ENCODE data around the gene GPC3. TPM values are rescaled to one million over a fixed set of nuclear protein-coding genes. Genes with fewer than 3 reads are reported as not detected.
"Not testable (repeated sequence)": the region's sequence is repeated elsewhere in the genome, so short reads cannot be mapped to it uniquely, and the experiment has no call there.

The GPC3 gene
- total RNA-seq, 5 donors from 2014 or later (not counting 1 experiment from before 2014, with no cell fraction given), result 0.72 to 1.5 (median 1.1) TPM

DNA sequence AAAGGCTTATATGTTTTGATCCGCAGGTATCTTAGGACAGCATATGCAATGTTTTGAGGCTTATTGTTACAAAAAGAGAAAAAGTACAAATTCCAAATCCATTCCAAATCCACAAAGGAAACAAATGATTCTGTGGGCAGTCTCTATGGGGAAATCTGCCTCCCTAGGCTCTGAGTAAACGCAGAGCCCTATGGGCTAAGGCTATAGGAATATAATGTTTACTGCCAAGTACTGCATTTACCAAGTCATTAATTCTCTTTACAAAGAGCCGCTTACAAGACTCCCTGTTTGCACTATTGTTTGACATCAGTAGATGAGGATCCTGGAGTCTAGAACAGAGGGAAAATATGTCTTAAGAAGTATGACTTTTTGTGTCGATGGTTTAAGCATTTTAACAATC, 357.7 kb downstream of the GPC3 start:
- H3K27ac Mint-ChIP-seq, result no peak overlapping the region
- DNase-seq, result no peak
- no peak overlapping the region for H3K4me3 Mint-ChIP-seq
- H3K36me3 Mint-ChIP-seq, result no peaks in the 10 kb centered on the region
- Histone ChIP-seq H3K27ac (ENCODE audit: low read length) (no peak overlapping the region), H3K4me1 (ENCODE audit: control insufficient read depth in 1 of 2, extremely low read depth in 1 of 2, insufficient read depth in 2 of 2, low read length in 2 of 2) (no peaks in the 10 kb centered on the region), H3K4me3 (ENCODE audit: control insufficient read depth in 1 of 2, extremely low read depth in 1 of 2, low read length in 1 of 2) (no peak overlapping the region), H3K9me3 (no peaks in the 10 kb centered on the region), H3K27me3 (replicated peaks in 1 of 2; ENCODE audit: control insufficient read depth in 2 of 2, extremely low read depth in 1 of 2, insufficient read depth in 2 of 2, low read length in 1 of 2) (no peaks in the 10 kb centered on the region), H3K36me3 (ENCODE audit: control insufficient read depth in 2 of 2, extremely low read depth in 1 of 2, insufficient read depth in 1 of 2, low read length in 1 of 2) (no peaks in the 10 kb centered on the region)
- peaks cover 0 to 7% of the 10 kb centered on the region in 2 donors for H3K27me3 Mint-ChIP-seq
- peaks cover 0 to 4% (median 0%) of the 10 kb centered on the region in 3 donors for H3K9me3 Mint-ChIP-seq
- H3K4me1 Mint-ChIP-seq, result no peaks in the 10 kb centered on the region
- WGBS (ENCODE audit: insufficient coverage), result no CpG with 5 or more reads among the region's 4 CpGs
- ChIA-PET POLR2A (no interaction called here), CTCF (interaction anchor here in 1 of 2 donors (0.6 kb wide), 1 partner anchor 22 kb away, joined by 3 read pairs; no protein-coding TSS in a partner anchor)
- no peak for ATAC-seq (replicated peaks in 1 of 4)

DNA sequence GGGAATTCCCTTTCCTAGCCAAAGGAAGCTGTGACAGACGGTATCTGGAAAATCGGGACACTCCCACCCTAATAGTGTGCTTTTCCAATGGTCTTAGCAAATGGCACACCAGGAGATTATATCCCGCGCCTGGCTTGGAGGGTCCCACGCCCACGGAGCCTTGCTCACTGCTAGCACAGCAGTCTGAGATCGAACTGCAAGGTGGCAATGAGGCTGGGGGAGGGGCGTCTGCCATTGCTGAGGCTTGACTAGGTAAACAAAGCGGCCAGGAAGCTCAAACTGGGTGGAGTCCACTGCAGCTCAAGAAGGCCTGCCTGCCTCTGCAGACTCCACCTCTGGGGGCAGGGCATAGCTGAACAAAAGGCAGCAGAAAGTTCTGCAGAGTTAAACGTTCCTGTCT, 364.0 kb downstream of the GPC3 start:
- H3K9me3 Mint-ChIP-seq; CTCF ChIA-PET; H3K27me3 ChIP-seq (replicated peaks in 1 of 2; ENCODE audit: control insufficient read depth in 2 of 2, extremely low read depth in 1 of 2, insufficient read depth in 2 of 2, low read length in 1 of 2); H3K27ac Mint-ChIP-seq; H3K4me3 ChIP-seq (ENCODE audit: control insufficient read depth in 1 of 2, extremely low read depth in 1 of 2, low read length in 1 of 2); H3K4me3 Mint-ChIP-seq; H3K36me3 Mint-ChIP-seq; H3K4me1 Mint-ChIP-seq; H3K4me1 ChIP-seq (ENCODE audit: control insufficient read depth in 1 of 2, extremely low read depth in 1 of 2, insufficient read depth in 2 of 2, low read length in 2 of 2); POLR2A ChIA-PET; H3K27ac ChIP-seq (ENCODE audit: low read length); ATAC-seq (replicated peaks in 1 of 4); H3K9me3 ChIP-seq; DNase-seq; H3K36me3 ChIP-seq (ENCODE audit: control insufficient read depth in 2 of 2, extremely low read depth in 1 of 2, insufficient read depth in 1 of 2, low read length in 1 of 2): not testable (repeated sequence)
- no CpG with 5 or more reads among the region's 10 CpGs for WGBS (ENCODE audit: insufficient coverage)
- peaks cover 0 to 12% of the 10 kb centered on the region in 2 donors for H3K27me3 Mint-ChIP-seq

DNA sequence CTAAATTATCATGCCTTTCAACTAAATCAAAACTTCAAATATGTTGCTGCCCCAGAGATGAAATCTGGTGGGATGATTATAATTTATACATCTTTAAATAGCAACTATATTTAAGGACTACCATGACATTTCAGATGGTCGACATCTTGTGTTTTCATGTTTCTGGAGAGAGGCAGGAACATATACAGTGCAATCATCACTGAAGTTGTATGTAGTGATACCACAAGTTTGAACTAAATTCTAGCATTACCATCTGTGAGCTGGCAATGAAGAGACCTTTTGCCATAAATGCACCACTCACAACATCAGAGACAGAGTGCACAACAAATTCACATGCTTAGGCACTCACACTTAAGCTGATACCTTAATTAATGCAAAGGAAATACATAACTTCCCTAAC, 373.7 kb downstream of the GPC3 start:
- ChIA-PET POLR2A (no interaction called here), CTCF (no interaction called here)
- no peak overlapping the region for H3K27ac ChIP-seq (ENCODE audit: low read length)
- no peaks in the 10 kb centered on the region for H3K27me3 ChIP-seq (replicated peaks in 1 of 2; ENCODE audit: control insufficient read depth in 2 of 2, extremely low read depth in 1 of 2, insufficient read depth in 2 of 2, low read length in 1 of 2)
- Mint-ChIP-seq H3K27me3 (peaks cover 9 to 33% of the 10 kb centered on the region in 2 donors), H3K4me1 (no peaks in the 10 kb centered on the region), H3K27ac (no peak overlapping the region), H3K9me3 (peaks cover 6 to 12% (median 7%) of the 10 kb centered on the region in 3 donors), H3K36me3 (no peaks in the 10 kb centered on the region), H3K4me3 (no peak overlapping the region)
- no peaks in the 10 kb centered on the region for H3K4me1 ChIP-seq (ENCODE audit: control insufficient read depth in 1 of 2, extremely low read depth in 1 of 2, insufficient read depth in 2 of 2, low read length in 2 of 2)
- no CpG with 5 or more reads among the region's 1 CpG for WGBS (ENCODE audit: insufficient coverage)
- H3K36me3 ChIP-seq (ENCODE audit: control insufficient read depth in 2 of 2, extremely low read depth in 1 of 2, insufficient read depth in 1 of 2, low read length in 1 of 2), result no peaks in the 10 kb centered on the region
- no peak overlapping the region for H3K4me3 ChIP-seq (ENCODE audit: control insufficient read depth in 1 of 2, extremely low read depth in 1 of 2, low read length in 1 of 2)
- H3K9me3 ChIP-seq, result no peaks in the 10 kb centered on the region
- DNase-seq (no peak), ATAC-seq (replicated peaks in 1 of 4) (no peak)

DNA sequence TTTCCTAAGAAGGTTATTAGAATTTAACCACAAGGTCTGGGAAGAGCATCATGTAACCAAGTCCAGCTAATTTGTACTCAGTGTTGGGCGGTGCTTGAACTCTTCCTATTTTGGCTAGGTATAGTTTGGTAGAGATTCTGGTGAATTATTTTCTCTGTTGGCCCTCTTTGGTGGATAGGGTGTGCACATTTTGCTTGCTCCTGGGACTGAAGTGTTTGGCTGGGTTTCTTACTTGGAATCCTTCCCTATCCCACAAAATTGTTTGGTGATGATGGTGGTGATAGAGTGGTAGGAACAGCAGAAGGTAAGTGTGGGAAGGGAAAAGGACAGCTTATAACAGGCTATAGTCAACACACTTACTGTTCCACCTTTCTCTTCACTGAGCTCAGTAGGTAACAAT, 375.3 kb downstream of the GPC3 start:
- Histone ChIP-seq H3K4me3 (ENCODE audit: control insufficient read depth in 1 of 2, extremely low read depth in 1 of 2, low read length in 1 of 2) (no peak overlapping the region), H3K36me3 (ENCODE audit: control insufficient read depth in 2 of 2, extremely low read depth in 1 of 2, insufficient read depth in 1 of 2, low read length in 1 of 2) (no peaks in the 10 kb centered on the region), H3K4me1 (ENCODE audit: control insufficient read depth in 1 of 2, extremely low read depth in 1 of 2, insufficient read depth in 2 of 2, low read length in 2 of 2) (no peaks in the 10 kb centered on the region), H3K27me3 (replicated peaks in 1 of 2; ENCODE audit: control insufficient read depth in 2 of 2, extremely low read depth in 1 of 2, insufficient read depth in 2 of 2, low read length in 1 of 2) (no peaks in the 10 kb centered on the region), H3K27ac (ENCODE audit: low read length) (no peak overlapping the region), H3K9me3 (no peaks in the 10 kb centered on the region)
- H3K27ac Mint-ChIP-seq, result no peak overlapping the region
- H3K27me3 Mint-ChIP-seq, result peaks cover 9 to 37% of the 10 kb centered on the region in 2 donors
- H3K9me3 Mint-ChIP-seq, result peaks cover 6 to 12% (median 7%) of the 10 kb centered on the region in 3 donors
- H3K4me3 Mint-ChIP-seq, result no peak overlapping the region
- DNase-seq (no peak), ATAC-seq (replicated peaks in 1 of 4) (no peak)
- WGBS (ENCODE audit: insufficient coverage), result no CpG with 5 or more reads among the region's 1 CpG
- no peaks in the 10 kb centered on the region for H3K4me1 Mint-ChIP-seq
- H3K36me3 Mint-ChIP-seq, result no peaks in the 10 kb centered on the region
- POLR2A ChIA-PET, result no interaction called here
- CTCF ChIA-PET, result no interaction called here

DNA sequence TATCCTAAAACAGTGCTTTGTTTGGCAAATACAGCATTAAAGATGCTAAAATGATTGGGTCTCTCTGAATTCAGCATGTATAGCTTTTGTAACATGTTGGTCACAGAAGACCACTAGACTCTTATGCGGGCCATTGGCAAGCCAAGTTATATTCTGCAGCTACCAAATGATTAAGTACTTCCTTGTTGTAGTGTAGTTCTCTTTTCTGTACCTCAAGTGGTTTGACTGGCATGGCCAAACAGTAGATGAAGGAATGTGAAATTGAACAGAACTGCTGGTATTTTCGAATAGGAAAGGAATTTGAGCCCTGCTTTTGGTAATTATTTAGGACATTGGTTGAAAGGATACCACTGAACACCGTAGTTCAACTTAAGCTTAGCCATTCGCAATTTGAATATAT, 376.2 kb downstream of the GPC3 start:
- Histone ChIP-seq H3K9me3 (no peaks in the 10 kb centered on the region), H3K27me3 (replicated peaks in 1 of 2; ENCODE audit: control insufficient read depth in 2 of 2, extremely low read depth in 1 of 2, insufficient read depth in 2 of 2, low read length in 1 of 2) (no peaks in the 10 kb centered on the region), H3K4me1 (ENCODE audit: control insufficient read depth in 1 of 2, extremely low read depth in 1 of 2, insufficient read depth in 2 of 2, low read length in 2 of 2) (no peaks in the 10 kb centered on the region), H3K4me3 (ENCODE audit: control insufficient read depth in 1 of 2, extremely low read depth in 1 of 2, low read length in 1 of 2) (no peak overlapping the region), H3K36me3 (ENCODE audit: control insufficient read depth in 2 of 2, extremely low read depth in 1 of 2, insufficient read depth in 1 of 2, low read length in 1 of 2) (no peaks in the 10 kb centered on the region), H3K27ac (ENCODE audit: low read length) (no peak overlapping the region)
- H3K27ac Mint-ChIP-seq, result no peak overlapping the region
- H3K4me1 Mint-ChIP-seq, result no peaks in the 10 kb centered on the region
- peaks cover 9 to 32% of the 10 kb centered on the region in 2 donors for H3K27me3 Mint-ChIP-seq
- no peaks in the 10 kb centered on the region for H3K36me3 Mint-ChIP-seq
- 67% methylated on average over 1 of the region's 4 CpGs for WGBS (ENCODE audit: insufficient coverage)
- POLR2A ChIA-PET, result no interaction called here
- H3K9me3 Mint-ChIP-seq, result peaks cover 2 to 9% (median 5%) of the 10 kb centered on the region in 3 donors
- ATAC-seq (replicated peaks in 1 of 4), result no peak
- CTCF ChIA-PET, result no interaction called here
- H3K4me3 Mint-ChIP-seq, result no peak overlapping the region
- no peak for DNase-seq

DNA sequence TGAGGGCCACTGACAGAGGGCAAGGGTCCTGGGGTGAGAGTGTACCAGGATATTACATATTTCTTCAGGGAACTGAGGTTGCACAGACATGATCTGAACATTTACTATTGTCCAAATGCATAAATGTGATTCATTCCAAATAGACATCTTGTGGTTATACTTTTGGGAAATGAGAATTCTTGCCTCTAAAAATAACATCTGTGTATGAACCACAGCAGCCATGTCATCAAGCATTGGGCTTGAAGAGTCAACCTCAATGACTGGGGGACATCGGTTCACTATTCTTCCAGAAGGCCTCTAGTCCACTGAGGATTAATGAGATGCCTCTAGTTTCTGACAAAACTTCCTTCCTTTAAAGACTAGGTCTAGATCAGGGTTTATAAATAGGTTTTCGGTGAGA, 377.0 kb downstream of the GPC3 start:
- H3K4me1 Mint-ChIP-seq, result no peaks in the 10 kb centered on the region
- H3K4me1 ChIP-seq (ENCODE audit: control insufficient read depth in 1 of 2, extremely low read depth in 1 of 2, insufficient read depth in 2 of 2, low read length in 2 of 2), result no peaks in the 10 kb centered on the region
- peaks cover 9 to 35% of the 10 kb centered on the region in 2 donors for H3K27me3 Mint-ChIP-seq
- WGBS (ENCODE audit: insufficient coverage), result no CpG with 5 or more reads among the region's 2 CpGs
- no peaks in the 10 kb centered on the region for H3K36me3 Mint-ChIP-seq
- CTCF ChIA-PET, result no interaction called here
- no peak overlapping the region for H3K4me3 ChIP-seq (ENCODE audit: control insufficient read depth in 1 of 2, extremely low read depth in 1 of 2, low read length in 1 of 2)
- H3K27ac Mint-ChIP-seq, result no peak overlapping the region
- POLR2A ChIA-PET, result no interaction called here
- H3K27me3 ChIP-seq (replicated peaks in 1 of 2; ENCODE audit: control insufficient read depth in 2 of 2, extremely low read depth in 1 of 2, insufficient read depth in 2 of 2, low read length in 1 of 2), result no peaks in the 10 kb centered on the region
- no peak overlapping the region for H3K27ac ChIP-seq (ENCODE audit: low read length)
- DNase-seq (no peak), ATAC-seq (replicated peaks in 1 of 4) (no peak)
- no peaks in the 10 kb centered on the region for H3K9me3 ChIP-seq
- peaks cover 0 to 4% (median 2%) of the 10 kb centered on the region in 3 donors for H3K9me3 Mint-ChIP-seq
- H3K36me3 ChIP-seq (ENCODE audit: control insufficient read depth in 2 of 2, extremely low read depth in 1 of 2, insufficient read depth in 1 of 2, low read length in 1 of 2), result no peaks in the 10 kb centered on the region
- H3K4me3 Mint-ChIP-seq, result no peak overlapping the region
